Smooth muscle cell (in vitro differentiated cells): ENCODE data around the gene DUXA. TPM values are rescaled to one million over a fixed set of nuclear protein-coding genes. Genes with fewer than 3 reads are reported as not detected.

ENCODE experiments used
- DNase-seq: peaks from one replicate; lab custom pipeline; 2025; ENCODE audit not compliant: unreplicated experiment; lab: John Stamatoyannopoulos, UW
- H2AFZ ChIP-seq: fragments of 200-600 bp; sonication (generic); 2 replicates; pipeline ENCODE4 v1.6.0; 2016; ENCODE audit warnings: antibody characterized with exemption, low read depth, mild to moderate bottlenecking
- H3F3A ChIP-seq: fragments of 200-600 bp; sonication (generic); 2 replicates; pipeline ENCODE4 v1.6.0; 2017; ENCODE audit warnings: antibody characterized with exemption, low read depth
- H3K27ac ChIP-seq: fragments of 200-600 bp; sonication (generic); 2 replicates; pipeline ENCODE4 v1.5.1; 2016; ENCODE audit warnings: low read depth, mild to moderate bottlenecking
- H3K27me3 ChIP-seq: fragments of 200-600 bp; sonication (generic); 2 replicates; pipeline ENCODE4 v1.6.1; 2016; ENCODE audit warnings: low read depth, mild to moderate bottlenecking
- H3K36me3 ChIP-seq: fragments of 200-600 bp; sonication (generic); 2 replicates; pipeline ENCODE4 v1.5.1; 2016; ENCODE audit warnings: low read depth
- H3K4me1 ChIP-seq: fragments of 200-600 bp; sonication (generic); 2 replicates; pipeline ENCODE4 v1.5.1; 2016; ENCODE audit warnings: low read depth
- H3K4me2 ChIP-seq: fragments of 200-600 bp; sonication (generic); 2 replicates; pipeline ENCODE4 v1.6.0; 2016; ENCODE audit warnings: mild to moderate bottlenecking
- H3K4me3 ChIP-seq: fragments of 200-600 bp; sonication (generic); 2 replicates; pipeline ENCODE4 v1.5.1; 2016; ENCODE audit warnings: mild to moderate bottlenecking
- H3K79me2 ChIP-seq: fragments of 200-600 bp; sonication (generic); 2 replicates; pipeline ENCODE4 v1.6.0; 2016; ENCODE audit warnings: low read depth, mild to moderate bottlenecking
- H3K9ac ChIP-seq: fragments of 200-600 bp; sonication (generic); 2 replicates; pipeline ENCODE4 v1.6.0; 2016; ENCODE audit warnings: low read depth
- H3K9me3 ChIP-seq: fragments of 200-600 bp; sonication (generic); replicated peaks from 2 replicates; pipeline ENCODE4 v1.5.1; 2016; ENCODE audit warnings: low read depth
- H4K20me1 ChIP-seq: fragments of 200-600 bp; sonication (generic); 2 replicates; pipeline ENCODE4 v1.6.0; 2016; ENCODE audit warnings: low read depth
- WGBS: methylation state at CpG from one replicate; pipeline ENCODE4 v1.1.7; 2016; ENCODE audit warnings: low lambda C conversion rate; 5-methylcytosine and 5-hydroxymethylcytosine counted together
- polyA plus RNA-seq: library from polyadenylated mRNA; unstranded; fragments of >200 nt; fragmentation: Nextera tagmentation; extraction: Ambion mirVana; gene quantifications from 2 replicates; pipeline ENCODE4 v1.2.1, GENCODE V29; 2016
- total RNA-seq: library from RNA; depleted of rRNA; stranded (reverse); fragments of >200 nt; gene quantifications from 2 replicates; pipeline ENCODE4 v1.2.3, GENCODE V29; 2014
- TF ChIP-seq, protein P1 (sequence below): fragments of 200-600 bp; sonication (generic); IDR thresholded peaks from 2 replicates; pipeline ENCODE4 v1.5.1; 2017; ENCODE audit warnings: borderline replicate concordance, mild to moderate bottlenecking, antibody characterized with exemption; ENCODE audit not compliant: insufficient read depth, poor library complexity, severe bottlenecking

The DUXA gene
- total and polyA plus RNA-seq, 2 experiments from 2014 or later, result not detected

DNA sequence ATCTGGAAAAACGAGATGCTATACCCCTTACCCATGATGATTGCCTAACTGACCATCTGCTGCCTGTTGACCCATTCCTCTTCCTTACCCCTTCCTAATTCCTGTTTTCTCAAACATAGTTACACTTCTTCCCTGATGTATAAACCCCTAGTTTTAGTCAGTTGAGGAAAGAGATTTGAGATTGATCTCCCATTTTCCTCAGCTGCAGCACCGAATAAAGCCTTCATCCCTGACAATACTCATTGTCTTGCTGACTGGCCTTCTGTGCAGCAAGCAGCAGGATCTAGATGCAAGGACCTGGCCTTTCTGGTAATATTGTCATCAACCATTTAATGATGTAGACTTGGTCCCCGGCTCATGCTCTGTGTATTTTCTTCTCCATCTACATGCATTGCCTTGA, 23.0 kb upstream of the DUXA start:
- H3K27ac ChIP-seq, result no peak overlapping the region
- no peak for DNase-seq
- TF ChIP-seq, protein P1, sequence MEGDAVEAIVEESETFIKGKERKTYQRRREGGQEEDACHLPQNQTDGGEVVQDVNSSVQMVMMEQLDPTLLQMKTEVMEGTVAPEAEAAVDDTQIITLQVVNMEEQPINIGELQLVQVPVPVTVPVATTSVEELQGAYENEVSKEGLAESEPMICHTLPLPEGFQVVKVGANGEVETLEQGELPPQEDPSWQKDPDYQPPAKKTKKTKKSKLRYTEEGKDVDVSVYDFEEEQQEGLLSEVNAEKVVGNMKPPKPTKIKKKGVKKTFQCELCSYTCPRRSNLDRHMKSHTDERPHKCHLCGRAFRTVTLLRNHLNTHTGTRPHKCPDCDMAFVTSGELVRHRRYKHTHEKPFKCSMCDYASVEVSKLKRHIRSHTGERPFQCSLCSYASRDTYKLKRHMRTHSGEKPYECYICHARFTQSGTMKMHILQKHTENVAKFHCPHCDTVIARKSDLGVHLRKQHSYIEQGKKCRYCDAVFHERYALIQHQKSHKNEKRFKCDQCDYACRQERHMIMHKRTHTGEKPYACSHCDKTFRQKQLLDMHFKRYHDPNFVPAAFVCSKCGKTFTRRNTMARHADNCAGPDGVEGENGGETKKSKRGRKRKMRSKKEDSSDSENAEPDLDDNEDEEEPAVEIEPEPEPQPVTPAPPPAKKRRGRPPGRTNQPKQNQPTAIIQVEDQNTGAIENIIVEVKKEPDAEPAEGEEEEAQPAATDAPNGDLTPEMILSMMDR, result no peak
- WGBS, result 89% methylated on average over 3 of the region's 3 CpGs
- no peak overlapping the region for H3K9ac ChIP-seq
- no peak overlapping the region for H3K4me2 ChIP-seq
- H2AFZ ChIP-seq, result no peak overlapping the region
- H3K27me3 ChIP-seq, result no peaks in the 10 kb centered on the region
- no peaks in the 10 kb centered on the region for H3F3A ChIP-seq
- peaks cover 6% of the 10 kb centered on the region for H3K36me3 ChIP-seq
- H3K4me1 ChIP-seq, result peaks cover 9% of the 10 kb centered on the region
- H3K4me3 ChIP-seq, result no peak overlapping the region
- H4K20me1 ChIP-seq, result peaks cover 22% of the 10 kb centered on the region
- peaks cover 6% of the 10 kb centered on the region for H3K9me3 ChIP-seq
- peaks cover 36% of the 10 kb centered on the region for H3K79me2 ChIP-seq

DNA sequence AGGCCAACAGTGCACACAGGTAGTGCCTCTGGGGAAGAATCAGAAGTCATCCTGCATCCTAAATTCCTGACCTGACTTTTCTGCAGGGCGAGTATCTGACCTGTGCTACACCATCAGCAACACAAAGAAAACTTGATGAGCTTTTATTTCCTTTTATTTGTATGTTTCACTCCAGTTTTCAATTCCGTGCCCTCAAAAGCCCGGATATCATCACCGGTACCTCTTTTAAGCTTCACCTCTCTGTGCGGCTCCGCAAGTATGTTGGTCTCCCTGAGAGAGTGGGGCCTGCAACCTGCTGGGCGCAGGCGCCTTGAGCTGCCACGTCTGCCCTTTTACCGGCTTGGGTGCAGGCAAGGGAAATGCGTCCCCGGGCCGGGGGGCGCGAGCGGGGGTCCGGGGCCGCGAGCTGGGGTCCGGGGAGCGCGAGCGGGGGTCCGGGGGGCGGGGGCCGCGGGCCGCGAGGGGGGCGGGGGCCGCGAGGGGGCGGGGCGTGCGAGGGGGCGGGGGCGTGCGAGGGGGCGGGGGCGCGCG, 4.3 kb upstream of the DUXA start:
- DNase-seq, result peak; percentile 2
- 6% methylated on average over 18 of the region's 42 CpGs for WGBS
- Histone ChIP-seq H3K9me3 (no peaks in the 10 kb centered on the region), H3F3A (no peaks in the 10 kb centered on the region), H3K4me3 (peak overlapping the region; percentile 48), H3K36me3 (no peaks in the 10 kb centered on the region), H3K27ac (no peak overlapping the region), H3K4me1 (no peaks in the 10 kb centered on the region), H3K27me3 (no peaks in the 10 kb centered on the region), H3K9ac (no peak overlapping the region), H2AFZ (peak overlapping the region; percentile 82), H3K4me2 (peak overlapping the region; percentile 74), H4K20me1 (no peaks in the 10 kb centered on the region), H3K79me2 (no peaks in the 10 kb centered on the region)
- TF ChIP-seq, protein P1, result no peak

DNA sequence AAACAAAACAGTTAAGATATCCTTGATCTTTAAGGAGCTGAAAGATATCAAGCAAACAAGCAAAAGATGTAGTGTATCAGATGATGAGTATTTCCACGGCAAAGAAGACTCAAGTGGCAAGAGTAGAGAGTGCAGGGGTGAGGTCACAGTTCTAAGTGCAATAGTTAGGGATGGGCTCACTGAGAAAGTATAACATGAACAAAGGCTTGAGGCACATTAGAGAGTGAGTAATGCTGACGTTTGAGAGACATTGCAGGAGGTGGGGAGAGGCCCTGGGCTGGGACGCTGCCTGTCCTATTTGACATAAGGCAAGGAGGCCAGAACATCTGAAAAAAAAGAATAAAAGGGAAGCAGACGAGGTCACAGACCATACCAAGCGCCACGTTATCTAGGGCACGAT, 1.4 kb downstream of the DUXA start:
- H3F3A ChIP-seq, result no peaks in the 10 kb centered on the region
- no peaks in the 10 kb centered on the region for H3K9me3 ChIP-seq
- H3K27me3 ChIP-seq, result no peaks in the 10 kb centered on the region
- 69% methylated on average over 7 of the region's 7 CpGs for WGBS
- H3K9ac ChIP-seq, result no peak overlapping the region
- TF ChIP-seq, protein P1, result no peak
- H3K27ac ChIP-seq, result no peak overlapping the region
- H4K20me1 ChIP-seq, result no peaks in the 10 kb centered on the region
- H3K4me1 ChIP-seq, result no peaks in the 10 kb centered on the region
- no peak overlapping the region for H2AFZ ChIP-seq
- H3K4me2 ChIP-seq, result no peak overlapping the region
- no peak for DNase-seq
- no peaks in the 10 kb centered on the region for H3K79me2 ChIP-seq
- no peaks in the 10 kb centered on the region for H3K36me3 ChIP-seq
- H3K4me3 ChIP-seq, result no peak overlapping the region

DNA sequence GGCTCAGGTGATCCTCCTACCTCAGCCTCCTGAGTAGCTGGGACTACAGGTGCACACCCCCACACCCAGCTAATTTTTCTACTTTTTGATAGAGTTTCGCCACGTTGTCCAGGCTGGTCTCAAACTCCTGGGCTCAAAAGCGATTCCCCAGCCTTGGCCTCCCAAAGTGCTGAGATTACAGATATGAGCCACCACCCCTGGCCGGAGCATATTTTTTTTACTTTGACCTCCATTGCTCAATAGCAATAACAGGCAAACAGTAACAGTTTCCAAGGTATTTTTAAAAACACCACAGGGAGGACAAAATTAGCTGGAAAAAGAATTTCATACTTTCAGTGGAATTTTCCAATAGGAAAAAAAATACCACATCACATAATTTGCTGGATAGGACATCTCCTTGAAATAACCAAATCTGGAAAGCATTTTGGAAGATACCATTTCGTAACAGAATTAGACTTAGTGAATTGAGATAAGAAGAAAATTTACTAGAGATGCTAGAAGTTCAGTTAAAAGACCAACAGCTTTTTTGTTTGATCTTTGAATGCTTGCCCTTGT, 5.2 kb downstream of the DUXA start:
- WGBS, result 67% methylated on average over 5 of the region's 5 CpGs
- no peaks in the 10 kb centered on the region for H3K27me3 ChIP-seq

More for the DNA sequence above, 5.2 kb downstream of the DUXA start:
- Histone ChIP-seq H4K20me1 (no peaks in the 10 kb centered on the region), H3K4me1 (no peaks in the 10 kb centered on the region), H3K4me2 (no peak overlapping the region), H2AFZ (no peak overlapping the region), H3K36me3 (no peaks in the 10 kb centered on the region), H3K9me3 (no peaks in the 10 kb centered on the region), H3F3A (no peaks in the 10 kb centered on the region), H3K9ac (no peak overlapping the region), H3K4me3 (no peak overlapping the region), H3K27ac (no peak overlapping the region), H3K79me2 (no peaks in the 10 kb centered on the region)
- DNase-seq, result no peak
- TF ChIP-seq, protein P1, result no peak
